ENCODE results near the gene MGAT5. TPM values are rescaled to one million over a fixed set of nuclear protein-coding genes. Genes with fewer than 3 reads are reported as not detected.

Gene MGAT5
- total and polyA plus RNA-seq, 4 experiments from 2014 or later: 4.4 to 81.3 (median 48.0) TPM

- Mint-ChIP-seq H3K36me3 (no peaks in the 10 kb centered on the region), H3K9me3 (no peaks in the 10 kb centered on the region), H3K4me3 (no peak overlapping the region), H3K27ac (peak overlapping the region in 1 of 7 donors; percentile 29), H3K27me3 (no peaks in the 10 kb centered on the region), H3K4me1 (peaks cover 64 to 92% (median 76%) of the 10 kb centered on the region in 4 donors)
- ChIA-PET POLR2A (ENCODE audit: partially characterized antibody) (interaction anchor here (3.6 to 5.2 kb wide), 2 partner anchors 24 to 123 kb away, joined by 19 to 60 read pairs; no protein-coding TSS in a partner anchor), CTCF (ENCODE audit: partially characterized antibody) (interaction anchor here (1.0 to 9.8 kb wide), 8 partner anchors 11 to 355 kb away, joined by 3 to 233 read pairs (median 16); no protein-coding TSS in a partner anchor)
- intact Hi-C loops (cut with micrococcal nuclease): loop anchor here (10.0 kb wide), 1 partner anchor 673 kb away; the partner anchor contains the start of gene CCNT2
- Histone ChIP-seq H3K4me1 (ENCODE audit: insufficient read depth, low read length) (peaks cover 92% of the 10 kb centered on the region), H3K9me3 (ENCODE audit: control insufficient read depth in 1 of 2, low read length in 2 of 2) (no peaks in the 10 kb centered on the region), H3K36me3 (ENCODE audit: insufficient read depth, low read length) (no peaks in the 10 kb centered on the region), H3K27me3 (ENCODE audit: insufficient read depth, low read length) (no peaks in the 10 kb centered on the region), H3K4me3 (ENCODE audit: low read length in 2 of 2) (no peak overlapping the region), H3K27ac (ENCODE audit: low read depth, low read length) (no peak overlapping the region)
- DNase-seq: no peak
These were observed 12.0 kb upstream of the MGAT5 start for GRCh38 chr2:134241911-134242310.

GRCh38 chr2:134243244-134243643, 10.6 kb upstream of the MGAT5 start:
- Mint-ChIP-seq H3K9me3 (no peaks in the 10 kb centered on the region), H3K4me3 (peak overlapping the region in 1 of 8 donors; percentile 6), H3K27me3 (no peaks in the 10 kb centered on the region), H3K36me3 (no peaks in the 10 kb centered on the region), H3K4me1 (peaks cover 65 to 94% (median 81%) of the 10 kb centered on the region in 4 donors), H3K27ac (peak overlapping the region in 4 of 7 donors; percentile 8 to 91 (median 49))
- no peaks in the 10 kb centered on the region for H3K36me3 ChIP-seq (ENCODE audit: insufficient read depth, low read length)
- DNase-seq: no peak
- intact Hi-C loops (cut with micrococcal nuclease): loop anchor here (10.0 kb wide), 1 partner anchor 672 kb away; the partner anchor contains the start of gene CCNT2
- H3K4me1 ChIP-seq (ENCODE audit: insufficient read depth, low read length): peaks cover 96% of the 10 kb centered on the region
- ChIA-PET POLR2A (ENCODE audit: partially characterized antibody) (interaction anchor here (0.7 to 5.2 kb wide), 10 partner anchors 8 to 124 kb away, joined by 3 to 60 read pairs (median 5); no protein-coding TSS in a partner anchor), CTCF (ENCODE audit: partially characterized antibody) (interaction anchor here (0.9 to 9.8 kb wide), 14 partner anchors 11 to 356 kb away, joined by 3 to 233 read pairs (median 16); partner anchors contain the start of gene MGAT5)
- H3K27ac ChIP-seq (ENCODE audit: low read depth, low read length): no peak overlapping the region
- no peaks in the 10 kb centered on the region for H3K27me3 ChIP-seq (ENCODE audit: insufficient read depth, low read length)
- H3K4me3 ChIP-seq (ENCODE audit: low read length in 2 of 2): no peak overlapping the region
- H3K9me3 ChIP-seq (ENCODE audit: control insufficient read depth in 1 of 2, low read length in 2 of 2): no peaks in the 10 kb centered on the region

- Histone ChIP-seq H3K27ac (ENCODE audit: low read depth, low read length) (peak overlapping the region; percentile 44), H3K36me3 (ENCODE audit: insufficient read depth, low read length) (no peaks in the 10 kb centered on the region), H3K4me1 (ENCODE audit: insufficient read depth, low read length) (peaks cover 99% of the 10 kb centered on the region), H3K27me3 (ENCODE audit: insufficient read depth, low read length) (no peaks in the 10 kb centered on the region), H3K4me3 (ENCODE audit: low read length in 2 of 2) (no peak overlapping the region), H3K9me3 (ENCODE audit: control insufficient read depth in 1 of 2, low read length in 2 of 2) (no peaks in the 10 kb centered on the region)
- no peaks in the 10 kb centered on the region for H3K36me3 Mint-ChIP-seq
- ChIA-PET CTCF (ENCODE audit: partially characterized antibody) (interaction anchor here (1.1 to 9.8 kb wide), 25 partner anchors 10 to 357 kb away, joined by 3 to 233 read pairs (median 13); partner anchors contain the start of gene MGAT5), POLR2A (ENCODE audit: partially characterized antibody) (interaction anchor here (1.1 to 5.2 kb wide), 7 partner anchors 8 to 125 kb away, joined by 4 to 60 read pairs (median 8); no protein-coding TSS in a partner anchor)
- no peak for DNase-seq
- intact Hi-C loops (cut with micrococcal nuclease): loop anchor here (1.0 to 10.0 kb wide), 4 partner anchors 11 to 671 kb away; partner anchors contain the start of gene CCNT2
- H3K4me3 Mint-ChIP-seq: peak overlapping the region in 7 of 8 donors; percentile 27 to 73 (median 52)
- peak overlapping the region; percentile 13 to 91 (median 85) for H3K27ac Mint-ChIP-seq
- H3K9me3 Mint-ChIP-seq: no peaks in the 10 kb centered on the region
- peaks cover 68 to 97% (median 85%) of the 10 kb centered on the region in 4 donors for H3K4me1 Mint-ChIP-seq
- H3K27me3 Mint-ChIP-seq: no peaks in the 10 kb centered on the region
These were observed 9.8 kb upstream of the MGAT5 start for GRCh38 chr2:134244086-134244485.

GRCh38 chr2:134244587-134244986, 9.3 kb upstream of the MGAT5 start:
- Mint-ChIP-seq H3K4me3 (peak overlapping the region in 7 of 8 donors; percentile 27 to 73 (median 44)), H3K9me3 (no peaks in the 10 kb centered on the region), H3K27me3 (no peaks in the 10 kb centered on the region), H3K4me1 (peaks cover 68 to 97% (median 85%) of the 10 kb centered on the region in 4 donors), H3K36me3 (no peaks in the 10 kb centered on the region), H3K27ac (peak overlapping the region; percentile 13 to 91 (median 85))
- Histone ChIP-seq H3K4me3 (ENCODE audit: low read length in 2 of 2) (no peak overlapping the region), H3K27me3 (ENCODE audit: insufficient read depth, low read length) (no peaks in the 10 kb centered on the region), H3K4me1 (ENCODE audit: insufficient read depth, low read length) (peaks cover 99% of the 10 kb centered on the region), H3K36me3 (ENCODE audit: insufficient read depth, low read length) (no peaks in the 10 kb centered on the region), H3K9me3 (ENCODE audit: control insufficient read depth in 1 of 2, low read length in 2 of 2) (no peaks in the 10 kb centered on the region), H3K27ac (ENCODE audit: low read depth, low read length) (peak overlapping the region; percentile 44)
- CTCF ChIA-PET (ENCODE audit: partially characterized antibody): interaction anchor here (0.8 to 9.8 kb wide), 37 partner anchors 9 to 358 kb away, joined by 3 to 233 read pairs (median 8); partner anchors contain the start of gene MGAT5
- peak in 1 of 5 donors; percentile 27 for DNase-seq
- POLR2A ChIA-PET (ENCODE audit: partially characterized antibody): interaction anchor here (0.9 to 5.2 kb wide), 7 partner anchors 10 to 126 kb away, joined by 4 to 60 read pairs (median 9); no protein-coding TSS in a partner anchor
- intact Hi-C loops (cut with micrococcal nuclease): loop anchor here (1.0 to 10.0 kb wide), 4 partner anchors 11 to 670 kb away; partner anchors contain the start of gene CCNT2

DNA sequence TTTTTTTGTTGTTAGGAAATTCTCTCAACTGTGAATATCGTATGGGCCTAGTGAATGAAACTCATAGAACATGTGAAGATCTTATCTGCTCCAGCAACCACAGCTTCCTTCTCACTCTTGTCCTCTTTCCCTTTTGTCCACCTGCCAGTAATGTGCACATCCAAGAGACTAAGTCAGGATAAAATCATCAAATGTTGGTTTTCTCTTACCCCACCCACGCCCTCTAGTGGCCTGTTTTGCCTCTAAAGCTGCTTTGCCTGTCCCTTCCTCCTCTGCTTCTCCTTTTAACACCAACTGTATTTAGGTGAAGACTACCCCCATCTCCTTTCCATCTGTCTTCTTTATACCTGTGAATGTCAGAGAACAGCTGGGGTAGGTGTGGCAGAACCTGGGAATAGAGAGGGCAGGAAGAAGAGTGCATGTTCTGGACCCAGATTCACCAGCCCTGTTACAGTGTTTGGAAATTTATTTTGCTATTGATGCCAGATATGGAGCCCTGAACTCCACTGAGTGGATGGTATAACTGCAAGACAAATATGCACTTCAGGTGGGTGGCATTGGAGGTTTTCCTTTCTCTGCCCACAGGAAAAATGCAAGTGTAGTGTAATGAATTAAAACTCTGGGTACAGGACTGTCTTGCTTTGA, 8.4 kb upstream of the MGAT5 start:
- Histone ChIP-seq H3K27ac (ENCODE audit: low read depth, low read length) (no peak overlapping the region), H3K27me3 (ENCODE audit: insufficient read depth, low read length) (no peaks in the 10 kb centered on the region), H3K4me1 (ENCODE audit: insufficient read depth, low read length) (peaks cover 99% of the 10 kb centered on the region), H3K36me3 (ENCODE audit: insufficient read depth, low read length) (no peaks in the 10 kb centered on the region), H3K9me3 (ENCODE audit: control insufficient read depth in 1 of 2, low read length in 2 of 2) (no peaks in the 10 kb centered on the region), H3K4me3 (ENCODE audit: low read length in 2 of 2) (no peak overlapping the region)
- CTCF ChIA-PET (ENCODE audit: partially characterized antibody): interaction anchor here (0.7 to 9.8 kb wide), 52 partner anchors 8 to 359 kb away, joined by 3 to 233 read pairs (median 6); partner anchors contain the start of gene MGAT5
- peak; percentile 66 to 79 (median 69) for DNase-seq
- H3K4me1 Mint-ChIP-seq: peaks cover 70 to 97% (median 87%) of the 10 kb centered on the region in 4 donors
- H3K9me3 Mint-ChIP-seq: no peaks in the 10 kb centered on the region
- peaks cover 0 to 5% of the 10 kb centered on the region in 2 donors for H3K36me3 Mint-ChIP-seq
- POLR2A ChIA-PET (ENCODE audit: partially characterized antibody): interaction anchor here (0.7 to 5.2 kb wide), 14 partner anchors 11 to 167 kb away, joined by 3 to 60 read pairs (median 4); no protein-coding TSS in a partner anchor
- H3K27ac Mint-ChIP-seq: peak overlapping the region; percentile 13 to 88 (median 81)
- H3K27me3 Mint-ChIP-seq: no peaks in the 10 kb centered on the region
- intact Hi-C loops (cut with micrococcal nuclease): loop anchor here (1.0 to 10.0 kb wide), 7 partner anchors 13 to 669 kb away; partner anchors contain the start of gene CCNT2
- peak overlapping the region in 7 of 8 donors; percentile 37 to 73 (median 65) for H3K4me3 Mint-ChIP-seq

DNA sequence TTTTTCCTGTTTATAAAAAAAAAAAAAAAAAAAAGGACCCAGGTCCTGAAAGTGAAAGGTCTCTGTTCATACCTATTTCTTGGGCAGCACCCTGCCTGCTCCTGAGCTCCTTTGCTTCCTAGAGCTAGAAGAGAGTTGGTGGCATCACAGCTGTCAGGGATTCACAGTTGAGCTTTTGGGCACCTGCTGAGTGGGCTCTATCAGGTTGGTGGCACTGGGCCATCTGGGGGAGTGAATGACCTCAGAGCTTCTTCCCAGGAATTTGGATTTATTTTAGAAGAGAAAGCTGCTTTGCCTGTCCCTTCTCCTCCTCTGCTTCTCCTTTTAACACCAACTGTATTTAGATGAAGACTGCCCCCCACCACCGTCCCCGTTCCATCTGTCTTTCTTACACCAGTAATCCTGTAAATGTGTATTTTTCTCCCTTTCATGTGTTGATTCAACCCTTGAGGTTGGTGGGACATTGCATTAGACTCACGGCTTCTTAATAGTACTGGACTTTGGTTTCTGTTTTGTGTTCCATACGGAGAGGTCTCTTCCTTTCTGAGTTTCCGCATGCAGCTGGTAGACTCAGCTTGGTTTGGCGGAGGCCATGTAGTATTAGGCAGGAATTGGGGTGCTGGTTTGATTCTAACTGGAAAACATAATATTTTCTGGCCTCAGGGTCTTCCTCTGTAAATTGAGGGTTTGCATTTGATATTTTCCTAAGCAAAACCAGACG, 7.6 kb upstream of the MGAT5 start:
- peak overlapping the region; percentile 27 for H3K27ac ChIP-seq (ENCODE audit: low read depth, low read length)
- DNase-seq: no peak
- CTCF ChIA-PET (ENCODE audit: partially characterized antibody): interaction anchor here (0.7 to 9.8 kb wide), 43 partner anchors 8 to 360 kb away, joined by 3 to 233 read pairs (median 7); partner anchors contain the start of gene MGAT5
- POLR2A ChIA-PET (ENCODE audit: partially characterized antibody): interaction anchor here (0.6 to 5.2 kb wide), 9 partner anchors 11 to 128 kb away, joined by 3 to 60 read pairs (median 4); no protein-coding TSS in a partner anchor
- H3K9me3 ChIP-seq (ENCODE audit: control insufficient read depth in 1 of 2, low read length in 2 of 2): no peaks in the 10 kb centered on the region
- H3K36me3 ChIP-seq (ENCODE audit: insufficient read depth, low read length): no peaks in the 10 kb centered on the region
- intact Hi-C loops (cut with micrococcal nuclease): loop anchor here (5.0 to 10.0 kb wide), 3 partner anchors 39 to 668 kb away; partner anchors contain the start of gene CCNT2
- no peaks in the 10 kb centered on the region for H3K9me3 Mint-ChIP-seq
- H3K4me1 ChIP-seq (ENCODE audit: insufficient read depth, low read length): peaks cover 100% of the 10 kb centered on the region
- H3K27me3 ChIP-seq (ENCODE audit: insufficient read depth, low read length): no peaks in the 10 kb centered on the region
- H3K4me3 Mint-ChIP-seq: peak overlapping the region in 7 of 8 donors; percentile 40 to 80 (median 73)
- H3K27me3 Mint-ChIP-seq: no peaks in the 10 kb centered on the region
- H3K4me3 ChIP-seq (ENCODE audit: low read length in 2 of 2): no peak overlapping the region
- peak overlapping the region; percentile 4 to 91 (median 89) for H3K27ac Mint-ChIP-seq
- H3K4me1 Mint-ChIP-seq: peaks cover 75 to 100% (median 91%) of the 10 kb centered on the region in 4 donors
- peaks cover 0 to 8% of the 10 kb centered on the region in 2 donors for H3K36me3 Mint-ChIP-seq
